CD4-positive, alpha-beta memory T cell (primary cell): ENCODE results near the gene MLF1. TPM values are rescaled to one million over a fixed set of nuclear protein-coding genes. Genes with fewer than 3 reads are reported as not detected.
A peak's percentile ranks its signal among the peaks of the same experiment; 100 is the strongest.

ENCODE experiments used
- CTCF ChIA-PET: fragments of 350-600 bp; sonication (Branson Sonifier 250); formaldehyde crosslinking; loops from one replicate; lab custom pipeline; 2021; ENCODE audit warnings: inconsistent platforms; ENCODE audit not compliant: partially characterized antibody; lab: Charles Lee
- POLR2A ChIA-PET: fragments of 350-600 bp; sonication (Branson Sonifier 250); formaldehyde crosslinking; loops from one replicate; lab custom pipeline; 2021; ENCODE audit not compliant: partially characterized antibody; lab: Charles Lee
- DNase-seq, 5 donors: peaks; one replicate each; pipeline versions ENCODE4 v3.0.0 to v3.0.0-alpha.2; 2020 to 2022; ENCODE audit warnings: mixed read lengths in 1 of 5
- H3K27ac ChIP-seq: one replicate; pipeline ENCODE4 v1.7.0; 2013; ENCODE audit warnings: low read depth, low read length
- H3K27me3 ChIP-seq: 2 replicates; pipeline ENCODE4 v1.7.0; 2013; ENCODE audit warnings: mild to moderate bottlenecking, low read length, moderate library complexity; ENCODE audit not compliant: insufficient read depth
- H3K36me3 ChIP-seq: 2 replicates; pipeline ENCODE4 v1.7.0; 2013; ENCODE audit warnings: mild to moderate bottlenecking, low read length, moderate library complexity; ENCODE audit not compliant: insufficient read depth
- H3K4me1 ChIP-seq: 2 replicates; pipeline ENCODE4 v1.7.0; 2013; ENCODE audit warnings: mild to moderate bottlenecking, low read length, moderate library complexity; ENCODE audit not compliant: insufficient read depth
- H3K4me3 ChIP-seq, 2 donors: one replicate each; pipeline ENCODE4 v1.7.0; 2013; ENCODE audit warnings: low read length in 2 of 2, mild to moderate bottlenecking in 1 of 2
- H3K9me3 ChIP-seq, 2 donors: one replicate each; pipeline ENCODE4 v1.7.0; 2013; ENCODE audit warnings: low read length in 2 of 2, control low read depth in 1 of 2; ENCODE audit not compliant: control insufficient read depth in 1 of 2
- H3K27ac Mint-ChIP-seq, 7 donors: one replicate each; pipeline ENCODE4 v1.8.0; 2020 to 2021; ENCODE audit warnings: mixed read lengths in 7 of 7, mild to moderate bottlenecking in 6 of 7, inconsistent platforms in 3 of 7, moderate library complexity in 3 of 7
- H3K27me3 Mint-ChIP-seq, 2 donors: one replicate each; pipeline ENCODE4 v1.8.0; 2020 to 2021; ENCODE audit warnings: mixed read lengths in 2 of 2
- H3K36me3 Mint-ChIP-seq, 2 donors: one replicate each; pipeline ENCODE4 v1.8.0; 2020 to 2021; ENCODE audit warnings: mixed read lengths in 2 of 2, inconsistent platforms in 1 of 2, mild to moderate bottlenecking in 1 of 2
- H3K4me1 Mint-ChIP-seq, 4 donors: one replicate each; pipeline ENCODE4 v1.8.0; 2020 to 2021; ENCODE audit warnings: mixed read lengths in 4 of 4, mild to moderate bottlenecking in 1 of 4
- H3K4me3 Mint-ChIP-seq, 8 donors: one replicate each; pipeline ENCODE4 v1.8.0; 2020 to 2021; ENCODE audit warnings: mixed read lengths in 8 of 8, mild to moderate bottlenecking in 7 of 8, moderate library complexity in 6 of 8, inconsistent platforms in 3 of 8
- H3K9me3 Mint-ChIP-seq, 8 donors: one replicate each; pipeline ENCODE4 v1.8.0; 2020 to 2021; ENCODE audit warnings: mixed read lengths in 8 of 8, mild to moderate bottlenecking in 5 of 8, inconsistent platforms in 3 of 8, moderate library complexity in 1 of 8
- intact Hi-C: fragments of 100-400 bp; cut with micrococcal nuclease; formaldehyde crosslinking; loops from one replicate; pipeline ENCODE4 v1.15.1; 2023
- polyA plus RNA-seq, 2 donors: library from polyadenylated mRNA; unstranded; fragments of 300-500 nt; fragmentation: Illumina TruSeq; gene quantifications; one replicate each; pipeline ENCODE4 v1.2.3, GENCODE V29; 2021
- total RNA-seq, 2 experiments: library from RNA; stranded (reverse); gene quantifications; one replicate each; pipeline ENCODE4 v1.2.3, GENCODE V29; 2021

MLF1 gene
- total and polyA plus RNA-seq, 4 experiments from 2014 or later = 1.0 to 6.5 (median 3.3) TPM

GRCh38 chr3:158631981-158632380 lies 61.0 kb downstream of the MLF1 start:
- intact Hi-C loops = no loop called here
- H3K9me3 Mint-ChIP-seq = peaks cover 0 to 8% (median 0%) of the 10 kb centered on the region in 8 donors
- H3K4me3 Mint-ChIP-seq = no peak overlapping the region
- Histone ChIP-seq H3K36me3 (no peaks in the 10 kb centered on the region), H3K27me3 (no peaks in the 10 kb centered on the region), H3K27ac (no peak overlapping the region), H3K4me3 (no peak overlapping the region), H3K4me1 (no peaks in the 10 kb centered on the region), H3K9me3 (no peaks in the 10 kb centered on the region)
- no peak for DNase-seq
- no peaks in the 10 kb centered on the region for H3K36me3 Mint-ChIP-seq
- peaks cover 9 to 18% of the 10 kb centered on the region in 2 donors for H3K27me3 Mint-ChIP-seq
- POLR2A ChIA-PET = no interaction called here
- peaks cover 0 to 4% (median 0%) of the 10 kb centered on the region in 4 donors for H3K4me1 Mint-ChIP-seq
- no peak overlapping the region for H3K27ac Mint-ChIP-seq
- CTCF ChIA-PET = interaction anchor here (1.7 kb wide), 1 partner anchor 13 kb away, joined by 5 read pairs; the partner anchor contains the start of gene GFM1

GRCh38 chr3:158640646-158641045 lies 69.7 kb downstream of the MLF1 start:
- Mint-ChIP-seq H3K27me3 (peaks cover 1% of the 10 kb centered on the region in 2 donors), H3K4me3 (no peak overlapping the region), H3K9me3 (peaks cover 0 to 2% (median 0%) of the 10 kb centered on the region in 8 donors), H3K36me3 (peaks cover 0 to 2% of the 10 kb centered on the region in 2 donors), H3K27ac (peak overlapping the region in 1 of 7 donors; percentile 4), H3K4me1 (peaks cover 17 to 41% (median 28%) of the 10 kb centered on the region in 4 donors)
- Histone ChIP-seq H3K4me3 (no peak overlapping the region), H3K27ac (no peak overlapping the region), H3K27me3 (no peaks in the 10 kb centered on the region), H3K36me3 (no peaks in the 10 kb centered on the region), H3K4me1 (peaks cover 34% of the 10 kb centered on the region), H3K9me3 (no peaks in the 10 kb centered on the region)
- intact Hi-C loops = loop anchor here (5.0 kb wide), 2 partner anchors 162 to 528 kb away; partner anchors contain the start of genes MFSD1 and RSRC1
- CTCF ChIA-PET = interaction anchor here (1.1 kb wide), 1 partner anchor 17 kb away, joined by 3 read pairs; no protein-coding TSS in a partner anchor
- POLR2A ChIA-PET = no interaction called here
- no peak for DNase-seq

DNA sequence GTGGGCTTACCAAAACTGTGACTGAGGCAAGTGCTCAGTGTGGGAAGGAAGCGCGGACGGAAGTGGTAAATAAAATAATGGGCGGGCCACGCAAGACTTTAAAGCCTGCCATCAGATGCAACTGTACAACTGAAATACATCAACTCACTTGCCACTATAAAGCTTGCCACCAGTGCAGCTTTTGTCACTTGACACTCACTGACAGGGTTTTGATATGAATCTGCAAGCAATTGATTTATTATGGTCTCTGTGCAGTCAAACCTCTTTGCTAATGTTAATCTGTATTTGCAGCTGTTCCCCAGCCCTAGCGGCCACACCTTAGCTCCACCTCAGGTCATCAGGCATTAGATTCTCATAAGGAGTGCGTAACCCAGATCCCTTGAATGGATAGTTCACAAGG lies 71.0 kb downstream of the MLF1 start:
- H3K27me3 ChIP-seq = no peaks in the 10 kb centered on the region
- ChIA-PET POLR2A (interaction anchor here (1.7 kb wide), 1 partner anchor 71 kb away, joined by 9 read pairs; the partner anchor contains the start of gene MLF1), CTCF (interaction anchor here (1.3 to 2.3 kb wide), 3 partner anchors 24 to 102 kb away, joined by 6 to 8 read pairs (median 7); partner anchors contain the start of gene MLF1)
- H3K36me3 Mint-ChIP-seq = peaks cover 5 to 10% of the 10 kb centered on the region in 2 donors
- H3K36me3 ChIP-seq = no peaks in the 10 kb centered on the region
- H3K27ac ChIP-seq = no peak overlapping the region
- intact Hi-C loops = loop anchor here (5.0 kb wide), 2 partner anchors 160 to 530 kb away; partner anchors contain the start of genes MFSD1 and RSRC1
- H3K27ac Mint-ChIP-seq = peak overlapping the region in 5 of 7 donors; percentile 26 to 74 (median 54)
- no peaks in the 10 kb centered on the region for H3K9me3 ChIP-seq
- no peaks in the 10 kb centered on the region for H3K27me3 Mint-ChIP-seq
- peaks cover 27 to 53% (median 36%) of the 10 kb centered on the region in 4 donors for H3K4me1 Mint-ChIP-seq
- H3K9me3 Mint-ChIP-seq = no peaks in the 10 kb centered on the region
- H3K4me1 ChIP-seq = peaks cover 34% of the 10 kb centered on the region
- H3K4me3 ChIP-seq = no peak overlapping the region
- peak overlapping the region; percentile 2 to 80 (median 68) for H3K4me3 Mint-ChIP-seq
- peak in 4 of 5 donors; percentile 14 to 33 (median 28) for DNase-seq

GRCh38 chr3:158642474-158643210 lies 71.6 kb downstream of the MLF1 start:
- Mint-ChIP-seq H3K4me1 (peaks cover 28 to 54% (median 38%) of the 10 kb centered on the region in 4 donors), H3K4me3 (peak overlapping the region in 2 of 8 donors; percentile 43 to 80), H3K27ac (peak overlapping the region in 5 of 7 donors; percentile 14 to 47 (median 33)), H3K27me3 (no peaks in the 10 kb centered on the region), H3K9me3 (no peaks in the 10 kb centered on the region), H3K36me3 (peaks cover 5 to 16% of the 10 kb centered on the region in 2 donors)
- Histone ChIP-seq H3K27me3 (no peaks in the 10 kb centered on the region), H3K9me3 (no peaks in the 10 kb centered on the region), H3K27ac (no peak overlapping the region), H3K4me3 (no peak overlapping the region), H3K36me3 (no peaks in the 10 kb centered on the region), H3K4me1 (peaks cover 34% of the 10 kb centered on the region)
- no peak for DNase-seq
- CTCF ChIA-PET = interaction anchor here (1.3 to 2.3 kb wide), 3 partner anchors 25 to 103 kb away, joined by 6 to 8 read pairs (median 7); partner anchors contain the start of gene MLF1
- intact Hi-C loops = loop anchor here (5.0 kb wide), 2 partner anchors 160 to 530 kb away; partner anchors contain the start of genes MFSD1 and RSRC1
- POLR2A ChIA-PET = interaction anchor here (1.7 to 2.4 kb wide), 2 partner anchors 72 to 159 kb away, joined by 9 to 13 read pairs; partner anchors contain the start of genes MFSD1 and MLF1

DNA sequence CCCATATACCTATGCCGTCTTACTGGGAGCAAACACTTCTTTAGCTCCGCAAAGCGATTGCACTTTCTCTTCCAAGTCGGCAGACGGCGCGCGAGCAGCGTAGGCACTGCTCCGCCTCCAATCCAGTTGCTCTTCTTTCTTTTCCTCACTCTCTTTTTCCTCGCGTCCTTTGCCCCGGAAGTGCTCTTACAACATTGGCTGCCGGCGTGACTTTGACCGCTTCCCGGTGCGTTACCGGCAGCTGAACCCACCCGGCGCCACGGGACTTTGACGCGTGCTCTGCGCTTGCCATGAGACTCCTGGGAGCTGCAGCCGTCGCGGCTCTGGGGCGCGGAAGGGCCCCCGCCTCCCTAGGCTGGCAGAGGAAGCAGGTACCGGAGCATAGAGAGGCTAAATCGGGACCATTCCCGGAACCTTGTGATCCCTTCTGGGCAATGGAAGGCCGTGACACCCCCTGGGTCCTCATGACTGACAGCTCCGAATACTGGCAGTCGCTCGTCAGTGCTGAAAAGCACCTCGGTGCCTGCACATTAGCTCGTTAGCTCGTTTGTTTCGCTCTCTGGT lies 73.4 kb downstream of the MLF1 start, which contains the start of gene GFM1:
TSS of gene GFM1 (plus strand) at position 183 of the 564 bp plus-strand sequence. CDS start at position 291, 108 bp downstream.
- Histone ChIP-seq H3K27me3 (no peaks in the 10 kb centered on the region), H3K36me3 (peaks cover 3% of the 10 kb centered on the region), H3K4me1 (peaks cover 34% of the 10 kb centered on the region), H3K4me3 (peak within 1 kb of the TSS; percentile 69 to 87), H3K27ac (peak within 1 kb of the TSS; percentile 84), H3K9me3 (no peaks in the 10 kb centered on the region)
- H3K9me3 Mint-ChIP-seq = no peaks in the 10 kb centered on the region
- ChIA-PET CTCF (interaction anchor here (0.7 to 3.6 kb wide), 30 partner anchors 9 to 535 kb away, joined by 3 to 68 read pairs (median 4); partner anchors contain the start of genes LXN, MFSD1, MLF1 and RSRC1), POLR2A (interaction anchor here (0.6 to 2.4 kb wide), 9 partner anchors 16 to 1469 kb away, joined by 3 to 14 read pairs (median 4); partner anchors contain the start of genes LXN, MFSD1, MLF1 and RSRC1)
- DNase-seq = peak; percentile 88 to 93 (median 91)
- intact Hi-C loops = loop anchor here (2.0 to 5.0 kb wide), 7 partner anchors 28 to 1920 kb away; partner anchors contain the start of genes KPNA4, LXN, MFSD1 and MLF1
- peak within 1 kb of the TSS; percentile 92 to 100 (median 98) for H3K4me3 Mint-ChIP-seq
- H3K27ac Mint-ChIP-seq = peak within 1 kb of the TSS; percentile 40 to 98 (median 96)
- peaks cover 8 to 27% of the 10 kb centered on the region in 2 donors for H3K36me3 Mint-ChIP-seq
- H3K4me1 Mint-ChIP-seq = peaks cover 33 to 59% (median 42%) of the 10 kb centered on the region in 4 donors
- no peaks in the 10 kb centered on the region for H3K27me3 Mint-ChIP-seq

DNA sequence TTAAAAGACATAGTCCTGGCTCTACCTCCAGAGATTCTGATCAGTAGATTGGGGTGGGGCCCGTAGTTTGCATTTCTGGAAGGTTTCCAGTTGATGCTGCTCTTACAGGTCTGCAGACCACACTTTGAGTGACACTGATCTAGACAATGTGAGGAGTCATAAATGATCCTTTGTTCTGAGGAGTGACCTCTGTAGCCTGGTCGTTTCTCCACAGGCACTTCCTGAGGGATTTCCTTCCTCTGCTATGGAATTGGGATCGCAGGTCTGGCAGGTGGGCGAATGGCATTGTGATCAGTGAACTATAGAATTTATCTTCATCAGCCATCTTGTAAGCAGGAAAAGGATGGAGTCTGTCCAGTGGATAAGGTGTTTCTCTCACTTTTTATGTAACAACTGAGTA lies 78.8 kb downstream of the MLF1 start:
- peaks cover 20 to 32% (median 27%) of the 10 kb centered on the region in 4 donors for H3K4me1 Mint-ChIP-seq
- H3K4me3 ChIP-seq = no peak overlapping the region
- no peaks in the 10 kb centered on the region for H3K27me3 Mint-ChIP-seq
- ChIA-PET CTCF (interaction anchor here (1.1 to 2.8 kb wide), 2 partner anchors 10 to 78 kb away, joined by 3 to 18 read pairs; no protein-coding TSS in a partner anchor), POLR2A (no interaction called here)
- no peak overlapping the region for H3K4me3 Mint-ChIP-seq
- H3K27me3 ChIP-seq = no peaks in the 10 kb centered on the region
- intact Hi-C loops = no loop called here
- peaks cover 31% of the 10 kb centered on the region for H3K36me3 ChIP-seq
- no peaks in the 10 kb centered on the region for H3K9me3 Mint-ChIP-seq
- DNase-seq = no peak
- H3K27ac Mint-ChIP-seq = peak overlapping the region in 3 of 7 donors; percentile 37 to 65 (median 39)
- H3K4me1 ChIP-seq = peaks cover 5% of the 10 kb centered on the region
- no peak overlapping the region for H3K27ac ChIP-seq
- peaks cover 27 to 69% of the 10 kb centered on the region in 2 donors for H3K36me3 Mint-ChIP-seq
- no peaks in the 10 kb centered on the region for H3K9me3 ChIP-seq
